Natural killer cell (primary cell): ENCODE measurements around the gene UNC13C. TPM values are rescaled to one million over a fixed set of nuclear protein-coding genes. Genes with fewer than 3 reads are reported as not detected.

ENCODE experiments used
- ATAC-seq, 3 donors: fragments of 150-1000 bp in 2 of 3; fragments of 200-7000 bp in 1 of 3; cut with Tn5 transposase; 1 replicate in 1 of 3; 2 replicates in 2 of 3; pipeline ENCODE4 v1.10.0; 2021; ENCODE audit warnings: mild to moderate bottlenecking in 2 of 3, moderate library complexity in 2 of 3
- DNase-seq, 2 donors: peaks; one replicate each; pipeline versions ENCODE4 v3.0.0 to v3.0.0-alpha.2; 2013 to 2021; ENCODE audit warnings: mixed read lengths in 1 of 2
- H3K27ac ChIP-seq: one replicate; pipeline ENCODE4 v1.5.1; 2013; ENCODE audit warnings: mild to moderate bottlenecking, low read length
- H3K27me3 ChIP-seq: one replicate; pipeline ENCODE4 v1.6.1; 2013; ENCODE audit warnings: low read length; ENCODE audit not compliant: control insufficient read depth, insufficient read depth
- H3K36me3 ChIP-seq: one replicate; pipeline ENCODE4 v1.6.1; 2013; ENCODE audit warnings: low read length; ENCODE audit not compliant: control insufficient read depth, insufficient read depth
- H3K4me1 ChIP-seq: one replicate; pipeline ENCODE4 v1.6.1; 2013; ENCODE audit warnings: low read length; ENCODE audit not compliant: control insufficient read depth, insufficient read depth
- H3K4me3 ChIP-seq: one replicate; pipeline ENCODE4 v1.5.1; 2013; ENCODE audit warnings: low read length
- H3K9me3 ChIP-seq: one replicate; pipeline ENCODE4 v1.6.1; 2013; ENCODE audit warnings: low read length; ENCODE audit not compliant: control insufficient read depth, insufficient read depth
- H3K27ac Mint-ChIP-seq, 2 donors: one replicate each; pipeline ENCODE4 v1.8.0; 2022; ENCODE audit warnings: mild to moderate bottlenecking in 2 of 2, mixed read lengths in 2 of 2, moderate library complexity in 1 of 2
- H3K27me3 Mint-ChIP-seq, 2 donors: one replicate each; pipeline ENCODE4 v1.8.0; 2022; ENCODE audit warnings: low read depth in 2 of 2, mixed read lengths in 2 of 2
- H3K36me3 Mint-ChIP-seq: one replicate; pipeline ENCODE4 v1.8.0; 2022; ENCODE audit warnings: mixed read lengths
- H3K4me1 Mint-ChIP-seq, 2 donors: one replicate each; pipeline ENCODE4 v1.8.0; 2022; ENCODE audit warnings: mixed read lengths in 2 of 2
- H3K4me3 Mint-ChIP-seq: one replicate; pipeline ENCODE4 v1.8.0; 2022; ENCODE audit warnings: mild to moderate bottlenecking, moderate library complexity, mixed read lengths
- H3K9me3 Mint-ChIP-seq, 2 donors: one replicate each; pipeline ENCODE4 v1.8.0; 2022; ENCODE audit warnings: mixed read lengths in 2 of 2
- WGBS: methylation state at CpG from one replicate; pipeline ENCODE4 v1.1.7; 2013; ENCODE audit warnings: missing lambda C conversion rate; ENCODE audit not compliant: insufficient coverage; 5-methylcytosine and 5-hydroxymethylcytosine counted together
- intact Hi-C: fragments of 100-400 bp; cut with micrococcal nuclease; formaldehyde crosslinking; loops from one replicate; pipeline ENCODE4 v1.14.2; 2022
- total RNA-seq, 4 donors: library from RNA; stranded (reverse); fragments of 120-200 nt in 1 of 4; gene quantifications; one replicate each; pipeline versions ENCODE4 v1.2.3 to v1.2.4, GENCODE V29; 2013 to 2022
- TF ChIP-seq, protein P1 (sequence below): fragments of 200-600 bp; IDR thresholded peaks from one replicate; pipeline ENCODE4 v1.8.0; 2022; ENCODE audit warnings: antibody characterized with exemption

Gene UNC13C
- total RNA-seq, 3 donors from 2014 or later (not counting 1 experiment from before 2014, with no cell fraction given), result not detected

- H3K27ac ChIP-seq, result no peak overlapping the region
- H3K9me3 ChIP-seq, result no peaks in the 10 kb centered on the region
- no peaks in the 10 kb centered on the region for H3K27me3 ChIP-seq
- Mint-ChIP-seq H3K27ac (no peak overlapping the region), H3K36me3 (no peaks in the 10 kb centered on the region), H3K9me3 (peaks cover 0 to 4% of the 10 kb centered on the region in 2 donors), H3K4me1 (no peaks in the 10 kb centered on the region), H3K4me3 (no peak overlapping the region), H3K27me3 (no peaks in the 10 kb centered on the region)
- no peaks in the 10 kb centered on the region for H3K4me1 ChIP-seq
- TF ChIP-seq, protein P1, sequence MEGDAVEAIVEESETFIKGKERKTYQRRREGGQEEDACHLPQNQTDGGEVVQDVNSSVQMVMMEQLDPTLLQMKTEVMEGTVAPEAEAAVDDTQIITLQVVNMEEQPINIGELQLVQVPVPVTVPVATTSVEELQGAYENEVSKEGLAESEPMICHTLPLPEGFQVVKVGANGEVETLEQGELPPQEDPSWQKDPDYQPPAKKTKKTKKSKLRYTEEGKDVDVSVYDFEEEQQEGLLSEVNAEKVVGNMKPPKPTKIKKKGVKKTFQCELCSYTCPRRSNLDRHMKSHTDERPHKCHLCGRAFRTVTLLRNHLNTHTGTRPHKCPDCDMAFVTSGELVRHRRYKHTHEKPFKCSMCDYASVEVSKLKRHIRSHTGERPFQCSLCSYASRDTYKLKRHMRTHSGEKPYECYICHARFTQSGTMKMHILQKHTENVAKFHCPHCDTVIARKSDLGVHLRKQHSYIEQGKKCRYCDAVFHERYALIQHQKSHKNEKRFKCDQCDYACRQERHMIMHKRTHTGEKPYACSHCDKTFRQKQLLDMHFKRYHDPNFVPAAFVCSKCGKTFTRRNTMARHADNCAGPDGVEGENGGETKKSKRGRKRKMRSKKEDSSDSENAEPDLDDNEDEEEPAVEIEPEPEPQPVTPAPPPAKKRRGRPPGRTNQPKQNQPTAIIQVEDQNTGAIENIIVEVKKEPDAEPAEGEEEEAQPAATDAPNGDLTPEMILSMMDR, result no peak
- no peaks in the 10 kb centered on the region for H3K36me3 ChIP-seq
- intact Hi-C loops, result no loop called here
- DNase-seq (no peak), ATAC-seq (no peak)
- H3K4me3 ChIP-seq, result no peak overlapping the region
Observed at GRCh38 chr15:53955396-53955795, 22.8 kb upstream of the UNC13C start.

GRCh38 chr15:53962646-53963561 lies 15.3 kb upstream of the UNC13C start:
- Mint-ChIP-seq H3K27me3 (no peaks in the 10 kb centered on the region), H3K9me3 (peaks cover 0 to 3% of the 10 kb centered on the region in 2 donors), H3K36me3 (no peaks in the 10 kb centered on the region), H3K27ac (no peak overlapping the region), H3K4me1 (no peaks in the 10 kb centered on the region), H3K4me3 (no peak overlapping the region)
- no peaks in the 10 kb centered on the region for H3K27me3 ChIP-seq
- intact Hi-C loops, result loop anchor here (10.0 kb wide), 1 partner anchor 1472 kb away; no protein-coding TSS in a partner anchor
- no peak overlapping the region for H3K27ac ChIP-seq
- H3K4me1 ChIP-seq, result no peaks in the 10 kb centered on the region
- H3K36me3 ChIP-seq, result no peaks in the 10 kb centered on the region
- H3K4me3 ChIP-seq, result no peak overlapping the region
- TF ChIP-seq, protein P1, result no peak
- peak in 1 of 2 donors; percentile 15 for DNase-seq
- 34% methylated on average over 3 of the region's 4 CpGs for WGBS
- ATAC-seq, result no peak
- H3K9me3 ChIP-seq, result no peaks in the 10 kb centered on the region

DNA sequence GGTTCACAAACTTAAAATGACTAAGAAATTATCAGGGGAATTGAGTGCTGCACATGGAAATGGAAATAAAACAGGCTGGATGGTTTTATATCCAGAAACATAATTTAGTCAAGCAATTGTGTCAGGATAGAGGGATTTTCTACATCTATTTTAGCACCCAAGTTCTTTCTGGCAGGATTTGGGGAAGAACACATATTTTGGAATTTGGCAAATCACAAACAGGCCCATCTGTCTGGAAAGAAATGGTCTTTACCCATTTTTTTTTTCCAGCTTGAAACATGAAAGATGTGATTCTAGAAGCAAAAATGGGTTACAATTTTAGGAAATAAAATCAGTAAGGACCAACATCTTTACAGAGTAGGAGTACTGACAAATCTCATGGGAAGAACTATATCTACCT lies 14.4 kb upstream of the UNC13C start:
- H3K27me3 Mint-ChIP-seq, result no peaks in the 10 kb centered on the region
- no peaks in the 10 kb centered on the region for H3K36me3 Mint-ChIP-seq
- no peak overlapping the region for H3K4me3 Mint-ChIP-seq
- Histone ChIP-seq H3K4me3 (no peak overlapping the region), H3K9me3 (no peaks in the 10 kb centered on the region), H3K4me1 (no peaks in the 10 kb centered on the region), H3K27ac (no peak overlapping the region), H3K27me3 (no peaks in the 10 kb centered on the region), H3K36me3 (no peaks in the 10 kb centered on the region)
- intact Hi-C loops, result loop anchor here (10.0 kb wide), 1 partner anchor 1471 kb away; no protein-coding TSS in a partner anchor
- no peak for DNase-seq
- no peak for ATAC-seq
- peaks cover 0 to 5% of the 10 kb centered on the region in 2 donors for H3K9me3 Mint-ChIP-seq
- TF ChIP-seq, protein P1, result no peak
- H3K27ac Mint-ChIP-seq, result no peak overlapping the region
- no peaks in the 10 kb centered on the region for H3K4me1 Mint-ChIP-seq
